Endodermal cell (in vitro differentiated cells): ENCODE results near the gene RNF44. TPM values are rescaled to one million over a fixed set of nuclear protein-coding genes. Genes with fewer than 3 reads are reported as not detected.

Source experiments
- DNase-seq: peaks from one replicate; pipeline ENCODE4 v3.0.0-alpha.2; 2017
- H3K27ac ChIP-seq: 2 replicates; pipeline ENCODE4 v1.5.1; 2013; ENCODE audit warnings: mild to moderate bottlenecking, low read depth, low read length, moderate library complexity
- H3K27me3 ChIP-seq: 2 replicates; pipeline ENCODE4 v1.6.1; 2013; ENCODE audit warnings: mild to moderate bottlenecking, low read length, moderate library complexity; ENCODE audit not compliant: insufficient read depth, control insufficient read depth, poor library complexity, severe bottlenecking
- H3K36me3 ChIP-seq: 2 replicates; pipeline ENCODE4 v1.7.0; 2013; ENCODE audit warnings: mild to moderate bottlenecking, low read length, moderate library complexity; ENCODE audit not compliant: control insufficient read depth, insufficient read depth
- H3K4me1 ChIP-seq: one replicate; pipeline ENCODE4 v1.7.0; 2013; ENCODE audit warnings: low read length; ENCODE audit not compliant: control insufficient read depth, insufficient read depth
- H3K4me3 ChIP-seq: 2 replicates; pipeline ENCODE4 v1.5.1; 2013; ENCODE audit warnings: mild to moderate bottlenecking, low read length, moderate library complexity
- H3K9ac ChIP-seq: 2 replicates; pipeline ENCODE4 v1.6.1; 2013; ENCODE audit warnings: mild to moderate bottlenecking, low read length, moderate library complexity; ENCODE audit not compliant: poor library complexity, severe bottlenecking; ENCODE audit errors: extremely low read depth
- H3K9me3 ChIP-seq: 2 replicates; pipeline ENCODE4 v1.6.1; 2013; ENCODE audit warnings: mild to moderate bottlenecking, low read length, moderate library complexity; ENCODE audit not compliant: control insufficient read depth
- H3K27ac Mint-ChIP-seq: 2 replicates; pipeline ENCODE4 v1.8.0; 2020; ENCODE audit warnings: mixed read lengths
- H3K27me3 Mint-ChIP-seq: 2 replicates; pipeline ENCODE4 v1.8.0; 2021; ENCODE audit warnings: mild to moderate bottlenecking, mixed read lengths; ENCODE audit not compliant: insufficient read depth
- H3K36me3 Mint-ChIP-seq: 2 replicates; pipeline ENCODE4 v1.8.0; 2020; ENCODE audit warnings: low read depth, mixed read lengths
- H3K4me1 Mint-ChIP-seq: 2 replicates; pipeline ENCODE4 v1.8.0; 2020; ENCODE audit warnings: mixed read lengths
- H3K4me3 Mint-ChIP-seq: 2 replicates; pipeline ENCODE4 v1.8.0; 2020; ENCODE audit warnings: mild to moderate bottlenecking, moderate library complexity, mixed read lengths
- H3K9me3 Mint-ChIP-seq: 2 replicates; pipeline ENCODE4 v1.8.0; 2020; ENCODE audit warnings: mild to moderate bottlenecking, mixed read lengths
- WGBS, 2 experiments: methylation state at CpG; one replicate each; pipeline versions ENCODE4 v1.1.5 to v1.1.7; 2013; ENCODE audit warnings: missing lambda C conversion rate in 2 of 2, mixed read lengths in 1 of 2; ENCODE audit not compliant: insufficient coverage in 1 of 2, insufficient read length in 1 of 2; 5-methylcytosine and 5-hydroxymethylcytosine counted together
- total RNA-seq, 2 donors: library from RNA; stranded (reverse); fragmentation: NEBNext Ultra II Directional in 1 of 2; extraction: Animal tissue kit (Norgen Biotek cat#: 25700) in 1 of 2; gene quantifications; 2 replicates in 1 of 2; 3 replicates in 1 of 2; pipeline ENCODE4 v1.2.1, GENCODE V29; 2021
- TF ChIP-seq, protein P1 (sequence below): fragments of 200-600 bp; sonication (generic); conservative IDR thresholded peaks from 2 replicates; pipeline ENCODE4 v1.5.0; 2021; ENCODE audit warnings: antibody characterized with exemption, mild to moderate bottlenecking

RNF44 gene
- total RNA-seq, 2 donors from 2014 or later: 150 to 173 TPM

DNA sequence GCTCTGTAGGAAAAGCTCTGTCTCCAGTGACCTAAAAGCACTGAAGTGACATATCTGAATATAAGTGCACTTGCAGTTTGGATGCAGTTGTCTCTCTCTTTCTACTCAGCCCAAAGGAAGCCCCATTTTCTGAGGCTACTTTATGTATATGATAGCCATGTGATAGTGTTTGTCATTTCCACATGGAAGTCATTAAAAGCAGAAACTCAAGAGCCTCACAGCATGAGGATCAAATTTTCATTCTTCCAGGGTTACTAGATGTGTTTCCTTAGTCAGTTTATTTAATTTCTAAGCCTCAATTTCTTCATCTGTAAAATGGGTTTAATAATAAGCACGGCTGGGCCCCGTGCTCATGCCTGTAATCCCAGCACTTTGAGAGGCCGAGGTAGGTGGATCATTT, 36.7 kb downstream of the RNF44 start:
- H3K9me3 Mint-ChIP-seq: no peaks in the 10 kb centered on the region
- Histone ChIP-seq H3K9ac (no peak overlapping the region), H3K4me3 (no peak overlapping the region), H3K27me3 (no peaks in the 10 kb centered on the region), H3K4me1 (no peaks in the 10 kb centered on the region), H3K27ac (no peak overlapping the region), H3K36me3 (peaks cover 96% of the 10 kb centered on the region), H3K9me3 (no peaks in the 10 kb centered on the region)
- no peak overlapping the region for H3K27ac Mint-ChIP-seq
- H3K4me3 Mint-ChIP-seq: no peak overlapping the region
- TF ChIP-seq, protein P1, sequence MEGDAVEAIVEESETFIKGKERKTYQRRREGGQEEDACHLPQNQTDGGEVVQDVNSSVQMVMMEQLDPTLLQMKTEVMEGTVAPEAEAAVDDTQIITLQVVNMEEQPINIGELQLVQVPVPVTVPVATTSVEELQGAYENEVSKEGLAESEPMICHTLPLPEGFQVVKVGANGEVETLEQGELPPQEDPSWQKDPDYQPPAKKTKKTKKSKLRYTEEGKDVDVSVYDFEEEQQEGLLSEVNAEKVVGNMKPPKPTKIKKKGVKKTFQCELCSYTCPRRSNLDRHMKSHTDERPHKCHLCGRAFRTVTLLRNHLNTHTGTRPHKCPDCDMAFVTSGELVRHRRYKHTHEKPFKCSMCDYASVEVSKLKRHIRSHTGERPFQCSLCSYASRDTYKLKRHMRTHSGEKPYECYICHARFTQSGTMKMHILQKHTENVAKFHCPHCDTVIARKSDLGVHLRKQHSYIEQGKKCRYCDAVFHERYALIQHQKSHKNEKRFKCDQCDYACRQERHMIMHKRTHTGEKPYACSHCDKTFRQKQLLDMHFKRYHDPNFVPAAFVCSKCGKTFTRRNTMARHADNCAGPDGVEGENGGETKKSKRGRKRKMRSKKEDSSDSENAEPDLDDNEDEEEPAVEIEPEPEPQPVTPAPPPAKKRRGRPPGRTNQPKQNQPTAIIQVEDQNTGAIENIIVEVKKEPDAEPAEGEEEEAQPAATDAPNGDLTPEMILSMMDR: no peak
- no peaks in the 10 kb centered on the region for H3K4me1 Mint-ChIP-seq
- no peaks in the 10 kb centered on the region for H3K27me3 Mint-ChIP-seq
- 98% methylated on average over 3 of the region's 3 CpGs; no CpG with 5 or more reads in 1 of the 2 experiments for WGBS, 2 experiments
- DNase-seq: no peak
- peaks cover 85% of the 10 kb centered on the region for H3K36me3 Mint-ChIP-seq

DNA sequence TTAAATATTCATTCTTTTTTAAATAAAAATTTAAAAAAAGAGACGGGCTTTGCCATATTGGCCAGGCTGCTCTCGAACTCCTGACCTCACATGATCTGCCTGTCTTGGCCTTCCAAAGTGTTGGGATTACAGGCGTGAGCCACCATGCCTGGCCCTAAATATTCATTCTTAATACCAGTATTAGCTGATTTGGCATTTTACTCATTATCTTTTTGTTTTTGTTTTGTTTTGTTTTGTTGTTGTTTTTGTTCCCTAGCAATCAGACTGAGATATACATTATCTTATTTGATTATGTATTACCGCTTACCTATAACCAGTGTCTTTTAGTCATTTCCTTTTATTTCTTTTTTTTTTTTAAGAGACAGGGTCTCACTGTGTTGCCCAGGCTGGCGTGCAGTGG, 37.9 kb downstream of the RNF44 start:
- no peak for DNase-seq
- no peaks in the 10 kb centered on the region for H3K4me1 ChIP-seq
- WGBS, 2 experiments: 94 to 95% methylated on average over 4 to 5 of the region's 5 CpGs
- no peaks in the 10 kb centered on the region for H3K27me3 Mint-ChIP-seq
- H3K4me3 ChIP-seq: no peak overlapping the region
- H3K27ac ChIP-seq: no peak overlapping the region
- H3K9me3 ChIP-seq: no peaks in the 10 kb centered on the region
- no peak overlapping the region for H3K4me3 Mint-ChIP-seq
- no peak overlapping the region for H3K9ac ChIP-seq
- H3K36me3 Mint-ChIP-seq: peaks cover 80% of the 10 kb centered on the region
- H3K27me3 ChIP-seq: no peaks in the 10 kb centered on the region
- peaks cover 93% of the 10 kb centered on the region for H3K36me3 ChIP-seq
- no peaks in the 10 kb centered on the region for H3K9me3 Mint-ChIP-seq
- TF ChIP-seq, protein P1: no peak
- H3K4me1 Mint-ChIP-seq: no peaks in the 10 kb centered on the region
- H3K27ac Mint-ChIP-seq: no peak overlapping the region

DNA sequence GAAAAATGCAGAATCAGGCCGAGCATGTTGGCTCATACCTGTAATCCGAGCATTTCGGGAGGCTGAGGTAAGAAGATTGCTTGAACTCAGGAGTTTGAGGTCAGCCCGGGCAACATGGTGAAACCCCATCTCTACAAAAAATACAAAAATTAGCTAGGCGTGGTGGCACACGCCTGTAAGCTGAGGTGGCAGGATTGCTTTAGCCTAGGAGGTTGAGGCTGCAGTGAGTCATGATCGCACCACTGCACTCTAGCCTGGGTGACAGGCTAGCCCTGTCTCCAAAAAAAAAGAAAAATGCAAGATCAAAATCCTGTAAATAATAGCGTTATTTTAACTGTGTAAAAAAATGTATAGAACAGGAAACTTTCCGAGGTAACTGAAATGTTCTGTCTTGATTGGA, 39.4 kb downstream of the RNF44 start:
- no peak overlapping the region for H3K27ac ChIP-seq
- Mint-ChIP-seq H3K4me3 (no peak overlapping the region), H3K36me3 (peaks cover 79% of the 10 kb centered on the region), H3K9me3 (no peaks in the 10 kb centered on the region), H3K27ac (no peak overlapping the region), H3K27me3 (no peaks in the 10 kb centered on the region), H3K4me1 (no peaks in the 10 kb centered on the region)
- H3K36me3 ChIP-seq: peaks cover 93% of the 10 kb centered on the region
- H3K9ac ChIP-seq: no peak overlapping the region
- 96 to 98% methylated on average over 7 to 9 of the region's 9 CpGs for WGBS, 2 experiments
- H3K4me3 ChIP-seq: no peak overlapping the region
- H3K4me1 ChIP-seq: no peaks in the 10 kb centered on the region
- TF ChIP-seq, protein P1: no peak
- H3K9me3 ChIP-seq: no peaks in the 10 kb centered on the region
- DNase-seq: no peak
- no peaks in the 10 kb centered on the region for H3K27me3 ChIP-seq
